T-cell (primary cell): ENCODE measurements around the gene C5AR2. TPM values are rescaled to one million over a fixed set of nuclear protein-coding genes. Genes with fewer than 3 reads are reported as not detected.
A peak's percentile ranks its signal among the peaks of the same experiment; 100 is the strongest.

Experiments
- ATAC-seq, 4 experiments: fragments of 200-7000 bp in 3 of 4; fragments of 150-1000 bp in 1 of 4; cut with Tn5 transposase; replicated peaks in 1 of 4; 1 replicate in 3 of 4; 2 replicates in 1 of 4; pipeline ENCODE4 v1.10.0; 2021; ENCODE audit warnings: moderate library complexity in 3 of 4, mild to moderate bottlenecking in 2 of 4, moderate number of reproducible peaks in 1 of 4
- CTCF ChIA-PET, 2 donors: fragments of 300-600 bp; sonication (Branson Sonifier 250); formaldehyde crosslinking; loops; one replicate each; lab custom pipeline; 2022; ENCODE audit warnings: antibody characterized with exemption in 2 of 2; lab: Charles Lee
- POLR2A ChIA-PET, 2 donors: fragments of 300-600 bp; sonication (Branson Sonifier 250); formaldehyde crosslinking; loops; one replicate each; lab custom pipeline; 2022; ENCODE audit warnings: antibody characterized with exemption in 2 of 2; lab: Charles Lee
- DNase-seq, 35 experiments: peaks; one replicate each; pipeline versions ENCODE4 v3.0.0 to v3.0.0-alpha.2; 2013 to 2023
- H3K27ac ChIP-seq: one replicate; pipeline ENCODE4 v1.5.1; 2013; ENCODE audit warnings: low read length
- H3K27me3 ChIP-seq, 2 experiments: replicated peaks in 1 of 2; 1 replicate in 1 of 2; 2 replicates in 1 of 2; pipeline versions ENCODE4 v1.6.1 to v1.7.0; 2013; ENCODE audit warnings: low read length in 1 of 2, mixed read lengths in 1 of 2; ENCODE audit not compliant: control insufficient read depth in 2 of 2, insufficient read depth in 2 of 2; ENCODE audit errors: extremely low read depth in 1 of 2
- H3K36me3 ChIP-seq, 2 donors: 1 replicate in 1 of 2; 2 replicates in 1 of 2; pipeline versions ENCODE4 v1.6.1 to v1.7.0; 2013; ENCODE audit warnings: low read length in 1 of 2; ENCODE audit not compliant: control insufficient read depth in 2 of 2, insufficient read depth in 1 of 2; ENCODE audit errors: extremely low read depth in 1 of 2
- H3K4me1 ChIP-seq, 2 experiments: 1 replicate in 1 of 2; 2 replicates in 1 of 2; pipeline versions ENCODE4 v1.6.1 to v1.7.0; 2013; ENCODE audit warnings: low read length in 2 of 2, mixed read lengths in 1 of 2; ENCODE audit not compliant: insufficient read depth in 2 of 2, control insufficient read depth in 1 of 2; ENCODE audit errors: extremely low read depth in 1 of 2
- H3K4me3 ChIP-seq, 2 donors: 1 replicate in 1 of 2; 2 replicates in 1 of 2; pipeline versions ENCODE4 v1.5.1 to v1.7.0; 2013; ENCODE audit warnings: mild to moderate bottlenecking in 2 of 2, low read length in 1 of 2, moderate library complexity in 1 of 2; ENCODE audit not compliant: control insufficient read depth in 1 of 2; ENCODE audit errors: extremely low read depth in 1 of 2
- H3K9me3 ChIP-seq: 2 replicates; pipeline ENCODE4 v1.7.0; 2013
- H3K27ac Mint-ChIP-seq, 2 donors: one replicate each; pipeline ENCODE4 v1.8.0; 2020 to 2021; ENCODE audit warnings: mild to moderate bottlenecking in 2 of 2, mixed read lengths in 2 of 2
- H3K27me3 Mint-ChIP-seq, 2 donors: one replicate each; pipeline ENCODE4 v1.8.0; 2021 to 2022; ENCODE audit warnings: mixed read lengths in 2 of 2
- H3K36me3 Mint-ChIP-seq: one replicate; pipeline ENCODE4 v1.8.0; 2021; ENCODE audit warnings: mixed read lengths
- H3K4me1 Mint-ChIP-seq, 3 donors: one replicate each; pipeline ENCODE4 v1.8.0; 2020 to 2022; ENCODE audit warnings: mixed read lengths in 3 of 3, mild to moderate bottlenecking in 1 of 3
- H3K4me3 Mint-ChIP-seq, 3 donors: one replicate each; pipeline ENCODE4 v1.8.0; 2020 to 2022; ENCODE audit warnings: mild to moderate bottlenecking in 3 of 3, mixed read lengths in 3 of 3, moderate library complexity in 3 of 3
- H3K9me3 Mint-ChIP-seq, 3 donors: one replicate each; pipeline ENCODE4 v1.8.0; 2020 to 2022; ENCODE audit warnings: mixed read lengths in 3 of 3
- WGBS: methylation state at CpG from one replicate; pipeline ENCODE4 v1.1.5; 2013; ENCODE audit warnings: missing lambda C conversion rate; ENCODE audit not compliant: insufficient coverage; 5-methylcytosine and 5-hydroxymethylcytosine counted together
- total RNA-seq, 35 experiments: library from RNA in 6 of 35; stranded (reverse) in 6 of 35; fragments of 120-200 nt in 1 of 35; gene quantifications; one replicate each; pipeline versions ENCODE4 v1.2.1 to v1.2.4 and lab custom pipeline; 2013 to 2026

C5AR2 gene
- total RNA-seq, 5 donors from 2014 or later (not counting 1 experiment from before 2014, with no cell fraction given) = 0.40 to 1.5 (median 0.79) TPM

DNA sequence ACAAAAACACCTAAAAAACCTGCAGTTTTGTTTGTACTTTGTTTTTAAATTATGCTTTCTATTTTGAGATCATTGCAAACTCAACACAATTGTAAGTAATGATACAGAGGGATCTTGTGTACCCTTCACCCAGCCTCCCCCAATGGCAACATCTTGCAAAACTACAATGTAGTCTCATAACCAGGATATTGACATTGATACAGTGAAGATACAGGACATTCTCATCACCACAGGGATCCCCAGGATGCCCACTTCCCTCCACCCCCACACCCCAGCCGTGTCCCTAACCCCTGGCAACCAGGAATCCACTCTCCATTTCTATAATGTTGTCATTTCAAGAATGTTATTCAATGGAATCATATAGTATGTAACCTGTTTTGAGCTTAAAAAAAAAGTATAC, 10.3 kb upstream of the C5AR2 start:
- H3K27ac Mint-ChIP-seq = no peak overlapping the region
- no peaks in the 10 kb centered on the region for H3K9me3 ChIP-seq
- POLR2A ChIA-PET = no interaction called here

DNA sequence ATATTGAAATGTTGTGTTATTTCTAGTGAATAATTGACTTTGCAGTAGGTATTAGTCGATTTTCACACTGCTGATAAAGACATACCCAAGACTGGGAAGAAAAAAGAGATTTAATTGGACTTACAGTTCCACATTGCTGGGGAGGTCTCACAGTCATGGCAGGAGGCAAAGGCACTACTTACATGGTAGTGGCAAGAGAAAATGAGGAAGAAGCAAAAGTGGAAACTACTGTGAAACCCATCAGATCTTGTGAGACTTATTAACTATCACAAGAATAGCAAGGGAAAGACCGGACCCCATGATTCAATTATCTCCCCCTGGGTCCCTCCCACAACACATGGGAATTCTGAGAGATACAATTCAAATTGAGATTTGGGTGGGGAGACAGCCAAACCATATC, 9.9 kb upstream of the C5AR2 start:
- CTCF ChIA-PET = no interaction called here

More for the DNA sequence above, 10.3 kb upstream of the C5AR2 start:
- H3K4me3 ChIP-seq = no peak overlapping the region
- Mint-ChIP-seq H3K36me3 (no peaks in the 10 kb centered on the region), H3K27me3 (peaks cover 21 to 44% of the 10 kb centered on the region in 2 donors), H3K4me3 (no peak overlapping the region), H3K4me1 (no peaks in the 10 kb centered on the region), H3K9me3 (no peaks in the 10 kb centered on the region)
- H3K27me3 ChIP-seq = peaks cover 2 to 48% of the 10 kb centered on the region in 2 experiments
- no peak for ATAC-seq
- no peaks in the 10 kb centered on the region for H3K4me1 ChIP-seq
- no CpG with 5 or more reads among the region's 1 CpG for WGBS
- CTCF ChIA-PET = no interaction called here
- no peak for DNase-seq
- no peaks in the 10 kb centered on the region for H3K36me3 ChIP-seq
- H3K27ac ChIP-seq = no peak overlapping the region

DNA sequence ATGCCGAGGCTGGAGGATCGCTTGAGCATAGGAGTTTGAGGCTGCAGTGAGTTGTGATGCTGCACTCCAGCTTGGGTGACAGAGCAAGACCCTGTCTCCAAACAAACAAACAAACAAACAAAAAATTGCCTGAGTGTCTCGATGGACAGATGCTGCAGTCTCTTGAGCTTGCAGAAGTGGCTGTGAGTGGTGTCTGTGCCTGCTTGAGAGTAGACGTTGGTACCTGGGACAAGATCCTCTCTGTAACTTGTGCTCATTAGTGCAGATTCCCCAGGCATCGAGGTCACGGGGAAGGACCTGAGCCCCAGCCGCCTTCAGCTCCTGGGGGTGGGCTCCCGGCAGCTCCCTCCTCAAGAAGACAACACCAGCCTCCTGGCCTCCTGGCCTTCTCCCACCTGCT, 8.6 kb upstream of the C5AR2 start:
- Histone ChIP-seq H3K27me3 (peaks cover 2 to 46% of the 10 kb centered on the region in 2 experiments), H3K4me1 (no peaks in the 10 kb centered on the region), H3K9me3 (no peaks in the 10 kb centered on the region), H3K36me3 (no peaks in the 10 kb centered on the region), H3K27ac (no peak overlapping the region), H3K4me3 (no peak overlapping the region)
- DNase-seq (no peak), ATAC-seq (no peak)
- Mint-ChIP-seq H3K27ac (no peak overlapping the region), H3K9me3 (no peaks in the 10 kb centered on the region), H3K4me1 (no peaks in the 10 kb centered on the region), H3K4me3 (no peak overlapping the region), H3K36me3 (no peaks in the 10 kb centered on the region), H3K27me3 (peaks cover 21 to 44% of the 10 kb centered on the region in 2 donors)
- CTCF ChIA-PET = no interaction called here
- WGBS = 74% methylated on average over 5 of the region's 8 CpGs
- POLR2A ChIA-PET = interaction anchor here in 1 of 2 donors (0.5 kb wide), 1 partner anchor 1834 kb away, joined by 5 read pairs; no protein-coding TSS in a partner anchor

More for the DNA sequence above, 9.9 kb upstream of the C5AR2 start:
- 71% methylated on average over 1 of the region's 2 CpGs for WGBS
- Mint-ChIP-seq H3K27me3 (peaks cover 21 to 44% of the 10 kb centered on the region in 2 donors), H3K9me3 (no peaks in the 10 kb centered on the region), H3K4me3 (no peak overlapping the region), H3K27ac (no peak overlapping the region), H3K4me1 (no peaks in the 10 kb centered on the region), H3K36me3 (no peaks in the 10 kb centered on the region)
- no peaks in the 10 kb centered on the region for H3K4me1 ChIP-seq
- DNase-seq (no peak), ATAC-seq (no peak)
- no peaks in the 10 kb centered on the region for H3K9me3 ChIP-seq
- POLR2A ChIA-PET = no interaction called here
- peaks cover 2 to 46% of the 10 kb centered on the region in 2 experiments for H3K27me3 ChIP-seq
- no peaks in the 10 kb centered on the region for H3K36me3 ChIP-seq
- no peak overlapping the region for H3K27ac ChIP-seq
- no peak overlapping the region for H3K4me3 ChIP-seq

DNA sequence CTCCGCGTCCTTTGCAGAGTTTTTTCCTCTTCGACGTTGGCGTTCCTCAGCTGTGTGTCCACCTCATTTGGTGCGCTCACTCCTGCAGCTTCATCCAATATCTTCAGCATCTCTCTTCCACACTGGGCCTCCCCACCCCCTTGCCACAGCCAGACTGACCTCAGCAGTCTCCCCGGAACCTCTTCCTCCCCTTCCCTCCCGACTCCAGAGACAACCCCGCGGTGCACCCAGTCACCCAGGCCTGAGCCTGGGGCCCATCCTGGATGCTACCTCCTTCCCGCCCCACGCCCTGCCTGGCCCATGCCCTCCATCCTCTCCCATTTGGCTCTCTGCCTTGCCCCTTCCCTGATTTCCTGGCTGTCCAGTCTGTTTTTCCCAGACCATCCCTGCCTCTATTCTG, 8.1 kb upstream of the C5AR2 start:
- Histone ChIP-seq H3K27me3 (peaks cover 0 to 43% of the 10 kb centered on the region in 2 experiments), H3K36me3 (no peaks in the 10 kb centered on the region), H3K27ac (no peak overlapping the region), H3K4me3 (no peak overlapping the region), H3K9me3 (no peaks in the 10 kb centered on the region), H3K4me1 (no peaks in the 10 kb centered on the region)
- ATAC-seq (no peak), DNase-seq (no peak)
- no peak overlapping the region for H3K4me3 Mint-ChIP-seq
- no peaks in the 10 kb centered on the region for H3K36me3 Mint-ChIP-seq
- no peaks in the 10 kb centered on the region for H3K4me1 Mint-ChIP-seq
- H3K27me3 Mint-ChIP-seq = peaks cover 21 to 44% of the 10 kb centered on the region in 2 donors
- ChIA-PET POLR2A (no interaction called here), CTCF (no interaction called here)
- H3K9me3 Mint-ChIP-seq = no peaks in the 10 kb centered on the region
- no peak overlapping the region for H3K27ac Mint-ChIP-seq
- WGBS = 92% methylated on average over 12 of the region's 12 CpGs

DNA sequence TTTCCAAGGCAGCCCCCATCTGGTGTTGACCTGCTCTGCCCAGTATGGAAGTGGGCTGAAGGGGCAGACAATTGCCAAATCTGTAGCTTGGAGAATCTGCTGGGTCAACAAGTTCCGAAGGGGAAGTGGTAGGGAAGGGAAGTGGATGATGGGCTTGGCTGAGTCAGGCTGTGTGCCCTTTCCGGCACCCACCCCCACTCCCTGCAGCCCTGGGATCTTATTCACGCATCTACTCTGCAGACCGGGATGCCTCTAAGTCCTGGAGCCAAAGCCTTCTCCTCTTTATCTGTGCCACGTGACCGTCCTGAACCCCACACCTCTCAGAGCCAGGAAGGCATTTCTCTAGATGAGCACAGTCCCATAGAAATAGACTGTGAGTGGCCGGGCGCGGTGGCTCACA, 7.5 kb upstream of the C5AR2 start:
- no peaks in the 10 kb centered on the region for H3K36me3 ChIP-seq
- H3K27me3 ChIP-seq = peaks cover 0 to 42% of the 10 kb centered on the region in 2 experiments
- DNase-seq = peak in 1 of 35 experiments; percentile 35
- no peaks in the 10 kb centered on the region for H3K4me1 ChIP-seq
- H3K4me3 ChIP-seq = no peak overlapping the region
- H3K9me3 ChIP-seq = no peaks in the 10 kb centered on the region
- Mint-ChIP-seq H3K27ac (peak overlapping the region in 1 of 2 donors; percentile 11), H3K4me3 (no peak overlapping the region), H3K27me3 (peaks cover 21 to 41% of the 10 kb centered on the region in 2 donors), H3K4me1 (no peaks in the 10 kb centered on the region), H3K36me3 (no peaks in the 10 kb centered on the region), H3K9me3 (no peaks in the 10 kb centered on the region)
- no peak overlapping the region for H3K27ac ChIP-seq
- WGBS = 0% methylated on average over 1 of the region's 9 CpGs
- no peak for ATAC-seq
- POLR2A ChIA-PET = no interaction called here
- CTCF ChIA-PET = no interaction called here

DNA sequence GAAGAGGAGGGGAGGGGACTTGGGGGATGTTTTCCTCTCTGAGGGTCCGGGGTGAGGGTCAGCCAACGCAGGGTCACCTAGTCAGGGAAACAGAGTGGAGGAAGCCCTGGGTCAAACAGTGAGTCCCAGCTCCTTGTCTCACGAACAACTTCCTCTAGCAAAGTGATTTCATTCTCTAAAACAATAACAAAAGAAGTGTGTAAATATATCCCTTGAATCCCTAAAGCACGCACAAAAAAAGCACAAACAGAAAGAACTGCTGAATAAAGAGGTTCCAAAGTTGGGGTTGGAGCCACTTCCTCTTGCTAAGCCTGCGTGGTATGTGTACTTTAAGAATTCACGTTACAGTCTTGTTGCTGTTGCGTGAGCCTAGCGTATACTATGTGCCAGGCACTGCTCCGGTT, 1.5 kb upstream of the C5AR2 start:
- no peaks in the 10 kb centered on the region for H3K9me3 Mint-ChIP-seq
- Histone ChIP-seq H3K27me3 (peaks cover 0 to 11% of the 10 kb centered on the region in 2 experiments), H3K36me3 (no peaks in the 10 kb centered on the region), H3K27ac (no peak overlapping the region), H3K9me3 (no peaks in the 10 kb centered on the region), H3K4me1 (peaks cover 0 to 2% of the 10 kb centered on the region in 2 experiments), H3K4me3 (no peak overlapping the region)
- H3K27ac Mint-ChIP-seq = no peak overlapping the region
- no peak overlapping the region for H3K4me3 Mint-ChIP-seq
- no peaks in the 10 kb centered on the region for H3K36me3 Mint-ChIP-seq
- CTCF ChIA-PET = interaction anchor here in 1 of 2 donors (0.6 kb wide), 1 partner anchor 254 kb away, joined by 3 read pairs; no protein-coding TSS in a partner anchor
- POLR2A ChIA-PET = no interaction called here
- ATAC-seq (no peak), DNase-seq (no peak)
- WGBS = 39% methylated on average over 6 of the region's 9 CpGs
- peaks cover 5 to 6% of the 10 kb centered on the region in 2 donors for H3K27me3 Mint-ChIP-seq
- peaks cover 0 to 6% (median 0%) of the 10 kb centered on the region in 3 donors for H3K4me1 Mint-ChIP-seq
